ENCODE results near the gene PLEKHA6.

PLEKHA6 gene

GRCh38 chr1:204350857-204351573 is 8.7 kb downstream of the PLEKHA6 start:
- TF ChIP-seq, protein P1, sequence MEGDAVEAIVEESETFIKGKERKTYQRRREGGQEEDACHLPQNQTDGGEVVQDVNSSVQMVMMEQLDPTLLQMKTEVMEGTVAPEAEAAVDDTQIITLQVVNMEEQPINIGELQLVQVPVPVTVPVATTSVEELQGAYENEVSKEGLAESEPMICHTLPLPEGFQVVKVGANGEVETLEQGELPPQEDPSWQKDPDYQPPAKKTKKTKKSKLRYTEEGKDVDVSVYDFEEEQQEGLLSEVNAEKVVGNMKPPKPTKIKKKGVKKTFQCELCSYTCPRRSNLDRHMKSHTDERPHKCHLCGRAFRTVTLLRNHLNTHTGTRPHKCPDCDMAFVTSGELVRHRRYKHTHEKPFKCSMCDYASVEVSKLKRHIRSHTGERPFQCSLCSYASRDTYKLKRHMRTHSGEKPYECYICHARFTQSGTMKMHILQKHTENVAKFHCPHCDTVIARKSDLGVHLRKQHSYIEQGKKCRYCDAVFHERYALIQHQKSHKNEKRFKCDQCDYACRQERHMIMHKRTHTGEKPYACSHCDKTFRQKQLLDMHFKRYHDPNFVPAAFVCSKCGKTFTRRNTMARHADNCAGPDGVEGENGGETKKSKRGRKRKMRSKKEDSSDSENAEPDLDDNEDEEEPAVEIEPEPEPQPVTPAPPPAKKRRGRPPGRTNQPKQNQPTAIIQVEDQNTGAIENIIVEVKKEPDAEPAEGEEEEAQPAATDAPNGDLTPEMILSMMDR (IDR thresholded peaks at IDR 0.05): no peak

GRCh38 chr1:204350312-204350711 is 9.4 kb downstream of the PLEKHA6 start:
- no peak for DNase-seq
- intact Hi-C loops (cut with DNase I; ENCODE audit: low total_unique reads): no loop called here
- H3K27ac ChIP-seq: peak overlapping the region in 1 of 2 donors; percentile 12
- H3K27me3 ChIP-seq: peaks cover 0 to 20% of the 10 kb centered on the region in 2 donors
- H3K9me3 ChIP-seq: no peaks in the 10 kb centered on the region
- peaks cover 0 to 6% (median 3%) of the 10 kb centered on the region in 4 donors for H3K4me1 ChIP-seq
- peak overlapping the region in 1 of 2 donors; percentile 2 for H3K4me3 ChIP-seq
- no peaks in the 10 kb centered on the region for H3K36me3 ChIP-seq
- TF ChIP-seq, protein P1 (IDR thresholded peaks at IDR 0.05): no peak

More at GRCh38 chr1:204350857-204351573, 8.7 kb downstream of the PLEKHA6 start:
- Histone ChIP-seq H3K4me1 (peaks cover 0 to 6% (median 3%) of the 10 kb centered on the region in 4 donors), H3K4me3 (peak overlapping the region in 1 of 2 donors; percentile 2), H3K36me3 (no peaks in the 10 kb centered on the region), H3K9me3 (no peaks in the 10 kb centered on the region), H3K27me3 (peaks cover 0 to 20% of the 10 kb centered on the region in 2 donors), H3K27ac (peak overlapping the region in 1 of 2 donors; percentile 12)
- peak; percentile 75 to 88 for DNase-seq
- intact Hi-C loops (cut with DNase I; ENCODE audit: low total_unique reads): no loop called here

DNA sequence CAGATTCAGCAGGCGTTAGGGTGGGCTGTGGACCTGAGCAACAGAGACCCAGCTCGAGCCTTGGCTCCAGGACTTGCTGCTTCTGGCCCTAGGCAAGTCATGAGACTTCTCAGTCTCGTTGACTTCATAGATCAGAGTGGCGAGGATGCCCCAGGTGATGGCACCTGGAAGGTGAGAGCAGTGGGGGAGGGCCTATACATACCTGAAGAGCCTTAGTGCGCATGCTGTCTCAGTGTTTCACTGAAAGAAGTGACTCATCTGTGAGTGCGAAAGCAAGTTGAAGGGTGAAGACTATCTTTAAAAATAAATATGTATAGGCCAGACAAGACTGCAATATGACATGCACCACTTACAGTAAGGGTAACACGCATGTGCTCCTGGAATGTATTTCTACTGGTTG is 10.1 kb downstream of the PLEKHA6 start:
- Histone ChIP-seq H3K4me1 (peaks cover 0 to 6% (median 3%) of the 10 kb centered on the region in 4 donors), H3K4me3 (no peak overlapping the region), H3K36me3 (no peaks in the 10 kb centered on the region), H3K27ac (no peak overlapping the region), H3K9me3 (no peaks in the 10 kb centered on the region), H3K27me3 (peaks cover 0 to 20% of the 10 kb centered on the region in 2 donors)
- TF ChIP-seq, protein P1 (IDR thresholded peaks at IDR 0.05): no peak
- intact Hi-C loops (cut with DNase I; ENCODE audit: low total_unique reads): no loop called here
- no peak for DNase-seq

- Histone ChIP-seq H3K4me1 (peaks cover 0 to 6% (median 3%) of the 10 kb centered on the region in 4 donors), H3K27me3 (peaks cover 0 to 15% of the 10 kb centered on the region in 2 donors), H3K27ac (peak overlapping the region in 1 of 2 donors; percentile 20), H3K4me3 (no peak overlapping the region), H3K9me3 (no peaks in the 10 kb centered on the region), H3K36me3 (no peaks in the 10 kb centered on the region)
- TF ChIP-seq, protein P1 (IDR thresholded peaks at IDR 0.05): no peak
- DNase-seq: peak; percentile 79 to 82
- intact Hi-C loops (cut with DNase I; ENCODE audit: low total_unique reads): no loop called here
Measured at GRCh38 chr1:204348722-204349121, 11.0 kb downstream of the PLEKHA6 start.

DNA sequence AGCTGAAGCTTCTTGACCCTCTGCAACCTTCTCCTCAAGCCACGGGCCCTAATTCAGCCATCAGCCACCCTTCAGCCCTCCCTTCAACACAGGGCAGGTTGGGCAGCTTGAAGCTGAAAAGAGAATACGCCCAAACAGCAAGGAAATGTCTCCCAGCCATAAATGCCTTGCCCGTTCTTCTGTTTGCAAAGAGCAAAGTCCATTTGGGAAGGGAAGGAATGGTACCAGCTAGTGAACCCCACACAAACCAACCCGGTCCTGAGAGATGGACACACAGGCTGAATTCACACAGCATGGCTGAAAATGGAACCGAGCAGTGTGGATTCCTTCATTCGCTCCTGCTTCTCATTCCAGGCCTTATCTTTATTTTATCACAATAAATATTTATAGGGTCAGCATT is 11.5 kb downstream of the PLEKHA6 start:
- Histone ChIP-seq H3K4me3 (no peak overlapping the region), H3K27ac (peak overlapping the region in 1 of 2 donors; percentile 20), H3K4me1 (peaks cover 0 to 6% (median 3%) of the 10 kb centered on the region in 4 donors), H3K9me3 (no peaks in the 10 kb centered on the region), H3K27me3 (peaks cover 0 to 12% of the 10 kb centered on the region in 2 donors), H3K36me3 (no peaks in the 10 kb centered on the region)
- TF ChIP-seq, protein P1 (IDR thresholded peaks at IDR 0.05): no peak
- no peak for DNase-seq
- intact Hi-C loops (cut with DNase I; ENCODE audit: low total_unique reads): no loop called here
